AG08395 (cell line): ENCODE results near the gene XRCC3.
A peak's percentile ranks its signal among the peaks of the same experiment; 100 is the strongest.

Experiments used
- DNase-seq: peaks from one replicate; pipeline ENCODE4 v3.0.0; 2012; ENCODE audit warnings: mixed read lengths, low spot score

Gene XRCC3

DNA sequence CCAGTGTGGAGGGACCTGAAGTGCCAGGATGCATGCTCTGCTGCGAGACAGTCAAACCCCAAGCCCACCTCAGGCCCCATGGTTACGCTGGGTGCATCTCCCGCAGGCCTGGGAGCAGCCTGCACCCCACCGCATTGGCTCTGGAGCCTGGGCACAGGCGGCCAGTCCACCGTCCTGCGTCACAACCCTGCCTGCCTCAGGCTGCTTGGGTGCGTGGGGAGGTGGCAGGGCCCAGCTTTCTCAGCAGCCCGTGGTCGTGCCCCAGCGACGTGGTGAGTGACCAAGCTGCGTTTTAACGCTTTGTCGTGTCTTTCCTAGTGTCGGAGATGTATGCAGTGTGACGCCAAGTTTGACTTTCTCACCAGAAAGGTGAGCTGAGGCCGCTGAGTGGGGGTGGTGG, 11.2 kb upstream of the XRCC3 start:
- DNase-seq = no peak

DNA sequence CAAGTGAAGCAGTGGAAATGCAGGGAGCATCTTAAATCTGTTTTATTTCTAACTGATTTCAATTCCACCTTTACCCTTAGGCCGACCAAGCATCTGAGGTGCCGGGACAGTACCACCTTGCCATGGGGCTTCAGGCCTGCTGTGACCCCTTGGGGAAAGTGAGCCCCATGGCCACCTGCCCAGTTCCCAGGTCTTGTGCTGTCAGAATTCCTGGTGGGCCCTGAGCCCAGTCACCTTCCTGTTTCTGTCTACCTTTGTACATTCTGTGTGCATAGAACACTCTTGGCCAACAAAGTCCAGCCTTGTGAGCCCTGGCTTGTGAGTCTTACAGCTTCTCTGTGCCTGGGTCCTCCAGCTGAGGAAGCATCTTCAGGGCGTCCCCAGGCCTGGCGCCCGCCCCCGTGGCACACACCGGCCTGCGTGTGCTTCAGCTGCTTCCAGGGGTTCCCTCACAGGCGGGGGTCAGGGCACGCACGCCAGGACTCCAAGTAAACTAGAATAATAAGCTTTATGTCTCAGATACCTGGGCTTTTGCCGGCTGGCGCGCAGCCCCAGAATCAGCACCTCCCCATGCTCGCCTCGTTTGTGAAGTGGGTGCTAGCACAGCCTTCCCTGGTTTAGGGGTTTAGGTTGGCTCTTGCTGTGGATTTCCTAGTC, 10.6 kb upstream of the XRCC3 start:
- DNase-seq = no peak

DNA sequence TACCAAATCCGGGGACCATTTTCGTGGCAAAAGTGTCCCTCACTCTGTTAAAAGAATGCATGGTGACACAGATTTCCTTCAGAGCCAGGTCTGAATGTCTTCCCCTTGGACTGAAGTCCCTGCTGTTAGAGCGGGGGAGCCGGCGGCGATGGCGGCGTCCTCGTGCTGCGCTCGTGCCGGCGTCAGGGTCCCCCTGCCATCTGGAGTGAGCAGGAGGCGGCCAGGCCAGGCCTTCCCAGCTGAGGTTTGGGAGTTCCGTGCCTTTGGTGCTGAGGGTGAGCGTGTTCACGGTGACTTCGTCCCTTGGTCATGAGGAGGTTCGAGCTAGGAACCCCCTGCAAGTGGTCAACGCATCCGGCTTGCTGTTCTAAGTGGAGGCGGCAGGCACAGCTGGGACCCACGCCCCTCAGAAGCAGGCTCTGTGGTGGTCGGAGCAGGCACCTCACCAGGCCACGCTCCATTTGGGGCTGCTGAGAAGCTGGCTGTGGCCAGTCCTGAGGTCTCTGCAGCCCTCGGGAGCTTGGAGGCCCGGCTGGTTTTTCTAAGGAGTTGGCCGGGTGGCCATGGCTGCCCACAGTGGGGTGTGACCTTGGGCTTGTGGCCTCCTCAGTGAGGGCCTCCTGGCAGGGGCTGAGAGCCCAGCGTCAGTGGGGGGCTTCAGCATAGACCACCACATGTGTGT, 9.9 kb upstream of the XRCC3 start:
- no peak for DNase-seq

DNA sequence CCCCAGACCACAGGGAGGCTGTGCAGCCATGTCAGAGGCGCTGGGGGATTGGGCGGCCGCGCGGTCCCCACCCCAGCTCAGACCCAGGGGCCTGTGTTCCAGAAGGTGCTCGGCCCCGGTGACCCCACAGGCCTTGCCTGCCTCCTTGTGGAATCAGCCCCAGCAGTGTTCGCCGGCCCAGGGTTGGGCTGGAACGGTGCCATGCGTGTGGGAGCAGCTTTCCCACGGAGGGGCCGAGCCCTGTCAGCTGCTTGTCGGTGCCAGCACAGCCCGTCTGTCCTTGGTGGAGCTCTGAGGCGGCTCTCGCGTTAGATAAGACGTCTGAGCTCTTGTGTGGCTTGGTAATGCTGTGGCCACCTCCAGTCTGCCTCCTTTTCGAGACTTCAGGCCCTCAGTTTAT, 8.9 kb upstream of the XRCC3 start:
- peak; percentile 49 for DNase-seq

DNA sequence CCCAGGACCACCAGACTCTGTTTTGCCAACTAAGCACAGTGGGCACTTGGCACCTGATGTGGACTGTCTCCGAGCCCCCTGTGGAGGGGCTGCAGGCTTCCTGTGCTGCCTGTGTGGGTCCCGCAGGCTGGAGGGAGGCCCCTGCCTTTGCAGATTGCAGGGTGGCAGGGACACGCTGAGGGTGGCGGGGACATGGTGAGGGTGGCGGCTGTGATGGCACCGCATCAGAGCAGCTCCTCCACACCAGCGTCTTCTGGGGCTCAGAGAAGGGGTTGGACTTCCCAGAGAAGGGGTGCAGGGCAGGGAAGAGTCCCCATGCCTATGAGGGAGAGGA, 8.5 kb upstream of the XRCC3 start:
- no peak for DNase-seq

DNA sequence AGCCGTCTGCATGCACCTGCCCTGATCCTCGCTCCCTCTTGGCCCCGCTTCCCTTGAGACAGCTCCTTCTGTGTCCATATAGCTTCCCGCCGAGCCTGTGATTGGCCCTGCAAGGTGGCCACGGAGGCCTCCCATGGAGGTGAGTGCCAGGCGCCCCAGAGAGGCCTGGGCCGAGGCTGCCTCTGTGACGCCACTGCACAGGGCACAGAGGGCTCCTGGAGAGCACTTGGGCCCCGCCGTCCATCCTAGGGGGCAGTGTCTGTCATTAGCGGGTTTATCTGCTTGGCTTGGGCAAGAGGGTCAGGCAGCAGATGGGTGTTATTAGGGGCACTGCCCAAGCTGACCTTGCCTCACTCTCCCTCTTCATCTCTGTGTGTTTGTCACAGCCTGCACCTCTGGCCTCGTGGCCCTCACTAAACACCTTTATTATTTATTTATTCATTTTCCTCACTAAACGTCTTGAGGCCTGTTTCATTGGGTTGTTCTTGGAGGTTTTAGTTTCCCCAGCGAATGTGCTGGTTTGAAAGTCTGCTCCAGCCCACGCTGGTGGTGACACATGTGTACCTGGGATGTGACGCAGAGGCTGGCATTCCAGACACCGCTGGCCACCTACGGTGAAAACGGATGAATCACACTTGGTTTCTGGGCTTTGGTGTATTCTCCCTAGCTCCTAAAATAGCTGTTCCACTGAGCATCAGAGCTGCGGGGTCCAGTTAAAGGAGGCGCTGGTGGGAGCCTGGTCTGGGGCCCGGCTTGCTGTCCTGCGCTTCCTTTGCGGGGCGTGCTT, 6.3 kb upstream of the XRCC3 start:
- no peak for DNase-seq

DNA sequence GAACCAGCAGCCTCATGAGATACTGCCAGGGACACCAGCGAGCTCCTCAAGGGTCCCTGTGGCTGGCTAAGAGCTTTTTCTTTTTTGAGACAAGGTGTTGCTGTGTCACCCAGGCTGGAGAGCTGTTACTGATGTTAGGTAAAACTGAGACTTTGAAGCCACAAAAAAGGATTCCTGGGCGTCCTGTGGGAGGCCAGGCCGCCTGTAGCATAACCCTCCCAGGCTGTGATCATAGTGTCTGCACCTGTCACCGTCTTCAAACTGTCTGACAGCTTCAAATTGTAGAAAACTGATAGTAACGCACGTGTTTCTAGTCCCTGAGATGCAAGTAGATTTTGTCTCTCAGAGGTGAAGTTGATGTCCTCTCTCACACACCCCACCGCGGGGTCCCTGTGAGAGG, 4.5 kb upstream of the XRCC3 start:
- no peak for DNase-seq

DNA sequence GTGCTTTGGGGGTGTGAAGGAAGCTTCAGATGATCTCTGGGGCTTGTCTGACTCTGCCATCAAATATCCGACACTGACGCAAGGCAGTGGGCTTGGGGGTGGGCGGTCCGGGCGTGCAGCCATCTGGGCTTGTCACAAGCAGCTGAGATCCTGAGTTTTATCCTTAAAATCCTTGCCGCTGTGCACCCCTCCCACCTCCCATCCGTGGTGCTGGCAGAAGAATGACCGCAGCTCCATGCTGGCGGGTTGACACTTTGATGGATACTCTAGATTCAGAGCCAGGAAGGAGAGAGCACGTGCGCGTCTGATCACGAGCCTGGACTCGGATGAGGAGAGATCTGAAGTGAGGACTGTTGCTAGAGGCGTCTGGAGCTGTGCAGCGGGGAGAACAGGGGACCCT, 3.3 kb upstream of the XRCC3 start:
- DNase-seq = no peak

DNA sequence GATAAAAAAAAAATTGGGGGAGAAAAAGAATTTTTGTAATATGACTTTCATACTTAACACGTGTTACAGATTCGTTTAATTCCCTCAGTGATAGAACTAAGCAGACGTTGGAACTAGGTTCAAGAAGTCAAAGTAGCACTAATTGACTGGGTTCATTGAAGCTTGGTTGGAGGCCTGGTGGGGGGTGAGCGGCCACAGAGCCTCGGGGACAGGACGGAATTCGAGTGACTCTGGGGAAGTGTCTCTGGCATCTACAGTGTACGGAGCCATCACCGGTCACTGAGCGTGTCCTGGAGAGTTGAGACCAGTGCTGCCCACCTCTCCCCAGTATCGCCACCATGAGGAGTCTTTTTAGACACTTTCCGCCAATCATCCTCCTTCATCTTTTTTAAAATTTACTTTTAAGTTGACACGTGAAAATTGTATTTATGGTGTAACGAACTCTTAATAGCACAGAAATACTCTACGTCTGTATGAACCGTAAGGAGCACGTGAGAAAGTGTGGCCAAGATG, 1.7 kb upstream of the XRCC3 start:
- DNase-seq = no peak

DNA sequence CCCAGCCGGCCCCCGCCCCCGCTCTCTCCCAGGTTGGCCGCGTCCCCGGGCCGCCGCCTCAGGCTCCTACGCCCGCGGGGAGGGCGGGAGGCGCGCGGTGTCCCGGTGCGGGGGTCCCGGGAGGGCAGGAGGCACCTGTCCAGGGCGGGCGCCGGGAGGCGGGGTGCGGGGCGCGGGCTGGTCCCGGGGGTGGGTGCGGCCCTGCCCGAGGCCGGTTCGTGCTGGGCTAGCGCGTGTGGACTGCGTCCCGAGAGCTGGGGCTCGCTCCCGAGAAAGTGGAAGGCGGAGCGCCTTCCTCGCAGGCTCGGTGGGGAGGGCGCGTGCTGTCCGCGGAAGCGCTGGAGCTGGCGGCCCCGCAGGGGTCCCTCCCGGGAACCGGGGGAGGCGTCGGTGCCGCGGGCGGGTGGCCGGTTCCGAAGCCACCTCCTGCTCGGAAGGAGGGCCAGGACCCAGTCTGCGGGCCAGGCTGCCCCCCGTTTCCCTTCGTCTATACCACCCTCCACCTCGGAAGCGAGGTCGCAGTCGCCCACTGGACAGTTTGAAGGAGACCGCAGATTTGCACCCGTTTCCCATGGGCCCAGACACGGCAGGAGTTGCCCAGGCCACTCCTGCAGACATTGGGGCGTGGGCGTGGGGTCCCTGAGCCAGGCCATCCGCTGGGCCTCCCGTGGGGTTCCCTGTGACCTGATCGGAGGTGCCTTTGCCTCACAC, 995 bp upstream of the XRCC3 start:
- DNase-seq = peak; percentile 42

DNA sequence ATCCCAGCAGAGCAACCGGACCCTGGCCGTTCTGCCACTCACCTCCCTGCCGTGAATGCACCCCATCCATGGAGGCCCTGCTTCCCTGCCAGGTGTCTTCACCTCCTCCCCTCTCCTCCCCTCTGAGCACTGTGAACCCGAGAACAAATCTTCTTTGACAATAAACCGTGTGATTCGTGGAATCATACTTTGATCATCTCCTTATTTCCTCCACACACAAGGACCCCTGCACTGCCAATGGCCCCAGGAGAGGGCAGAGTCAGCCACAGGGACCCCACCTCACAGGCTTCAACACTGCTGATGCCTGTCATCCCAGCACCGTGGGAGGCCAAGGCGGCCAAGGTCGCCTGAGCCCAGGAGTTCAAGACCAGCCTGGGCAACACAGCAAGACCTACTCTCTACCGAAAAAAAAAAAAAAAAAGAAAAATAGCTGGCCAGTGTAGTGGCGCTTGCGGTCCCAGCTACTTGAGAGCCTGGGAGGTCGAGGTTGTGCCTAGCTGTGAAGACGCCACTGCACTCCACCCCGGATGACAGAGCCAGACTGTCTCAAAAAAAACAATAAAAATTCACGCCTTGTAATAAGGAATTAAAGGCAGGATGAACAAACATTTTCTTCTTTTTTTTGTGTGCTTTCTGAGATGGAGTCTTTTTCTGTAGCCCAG, 1.1 kb downstream of the XRCC3 start:
- no peak for DNase-seq

DNA sequence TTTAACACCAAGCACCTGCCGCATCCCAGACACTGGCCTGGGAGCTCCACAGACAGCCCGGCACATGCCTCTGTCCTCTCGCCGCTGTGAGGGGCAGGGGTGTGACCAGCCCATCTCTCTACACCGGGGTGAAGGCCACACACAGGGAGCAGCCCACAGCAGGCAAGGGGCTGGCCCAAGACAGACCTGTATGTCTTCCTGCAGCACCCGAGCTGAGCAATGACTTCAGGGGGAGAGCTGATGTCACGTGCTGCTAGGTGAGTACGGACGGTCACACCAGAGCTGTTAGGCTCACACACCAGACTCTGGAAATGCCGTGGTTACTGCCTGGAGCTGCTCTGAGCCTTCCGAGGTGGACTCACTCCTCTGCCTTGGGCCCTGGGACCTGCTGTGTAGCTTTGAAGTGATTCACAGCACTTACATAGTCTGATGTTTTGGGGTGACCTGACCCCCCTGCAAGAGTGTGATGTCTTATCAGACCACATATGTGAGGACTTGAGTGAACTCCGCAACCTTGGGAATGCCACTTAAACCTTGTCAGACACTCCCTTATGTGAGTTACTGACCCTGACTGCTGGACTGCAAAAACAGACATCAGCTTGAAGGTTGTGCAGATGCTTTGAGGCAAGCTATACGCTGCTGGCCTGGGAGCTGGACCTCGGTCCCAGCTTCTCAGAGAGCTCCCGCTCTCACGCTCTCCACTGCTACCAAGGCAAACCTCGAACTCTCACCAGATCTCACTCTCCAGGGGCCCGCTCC, 1.8 kb downstream of the XRCC3 start:
- DNase-seq = no peak

DNA sequence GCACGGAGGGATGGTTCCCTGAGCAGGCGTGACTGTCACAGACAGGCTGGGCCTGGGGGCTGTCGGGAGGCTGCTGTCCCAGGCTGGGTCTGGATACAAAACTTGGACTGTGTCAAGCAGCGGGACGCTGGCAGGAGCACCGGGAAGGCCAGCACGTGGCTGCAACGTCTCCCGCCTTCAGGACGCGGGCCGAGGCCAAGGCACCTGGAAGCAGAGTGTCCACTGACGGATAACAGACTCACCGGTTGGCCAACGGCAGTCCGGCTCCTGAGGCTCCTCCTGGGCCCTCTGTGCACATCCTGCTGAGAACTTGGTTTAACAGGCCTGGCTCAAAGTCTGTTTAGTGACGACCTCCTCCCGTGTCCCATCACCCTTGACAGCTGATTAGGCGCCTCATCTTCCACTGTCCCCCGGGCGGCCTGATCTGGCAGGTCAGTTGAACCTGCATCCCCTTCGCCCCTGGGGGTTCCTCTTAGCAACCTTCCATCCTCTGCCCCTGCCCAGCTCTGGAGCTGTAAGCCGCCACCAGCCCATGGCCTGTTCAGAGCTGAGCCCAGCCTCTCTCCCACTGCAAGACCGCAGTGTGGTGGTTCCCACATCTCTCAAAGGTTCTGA, 2.5 kb downstream of the XRCC3 start:
- DNase-seq = no peak

DNA sequence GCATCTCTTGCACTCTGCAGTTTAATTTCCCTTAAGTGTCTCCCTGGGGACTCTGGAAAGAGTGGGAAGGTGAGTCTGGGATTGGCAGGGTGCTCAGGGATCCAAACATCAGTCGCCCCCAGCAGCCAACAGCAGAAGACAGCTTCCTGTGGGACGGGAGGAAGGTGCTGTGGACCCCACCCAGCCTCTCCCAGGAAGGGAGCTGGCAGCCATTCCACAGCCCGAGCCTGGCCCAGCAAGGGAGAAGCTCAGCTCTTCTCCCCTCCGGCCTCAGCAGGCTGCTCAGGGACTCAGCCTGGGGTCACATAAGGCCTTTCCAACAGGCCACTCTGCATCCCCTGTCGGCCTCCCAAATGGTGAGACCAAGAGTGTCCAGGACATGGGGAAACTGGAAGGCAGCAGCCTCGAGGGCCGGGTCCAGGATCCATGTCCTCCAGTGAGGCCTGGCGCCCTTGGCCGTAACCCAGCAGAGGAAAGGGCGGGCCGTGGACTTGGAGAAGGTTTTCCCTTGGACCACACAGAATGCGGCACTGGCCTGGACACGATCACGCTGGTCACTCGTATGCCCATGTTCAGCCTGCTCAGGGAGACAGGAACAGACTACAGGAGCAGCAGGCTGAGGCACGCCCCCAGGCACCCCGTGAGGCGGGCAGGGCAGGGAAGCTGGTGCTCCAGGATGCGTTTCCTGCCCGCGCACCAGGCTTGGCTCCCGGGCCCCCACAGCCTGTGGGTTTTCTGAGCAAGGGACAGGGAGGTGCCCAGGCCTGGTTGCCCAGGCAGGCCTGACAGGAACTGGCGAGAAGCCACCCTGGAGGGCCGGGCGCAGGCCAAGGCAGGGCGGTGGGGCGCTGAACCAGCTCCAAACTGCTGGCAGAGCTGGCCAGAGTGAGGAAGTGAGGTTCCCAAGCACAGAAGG, 3.5 kb downstream of the XRCC3 start:
- peak; percentile 44 for DNase-seq

DNA sequence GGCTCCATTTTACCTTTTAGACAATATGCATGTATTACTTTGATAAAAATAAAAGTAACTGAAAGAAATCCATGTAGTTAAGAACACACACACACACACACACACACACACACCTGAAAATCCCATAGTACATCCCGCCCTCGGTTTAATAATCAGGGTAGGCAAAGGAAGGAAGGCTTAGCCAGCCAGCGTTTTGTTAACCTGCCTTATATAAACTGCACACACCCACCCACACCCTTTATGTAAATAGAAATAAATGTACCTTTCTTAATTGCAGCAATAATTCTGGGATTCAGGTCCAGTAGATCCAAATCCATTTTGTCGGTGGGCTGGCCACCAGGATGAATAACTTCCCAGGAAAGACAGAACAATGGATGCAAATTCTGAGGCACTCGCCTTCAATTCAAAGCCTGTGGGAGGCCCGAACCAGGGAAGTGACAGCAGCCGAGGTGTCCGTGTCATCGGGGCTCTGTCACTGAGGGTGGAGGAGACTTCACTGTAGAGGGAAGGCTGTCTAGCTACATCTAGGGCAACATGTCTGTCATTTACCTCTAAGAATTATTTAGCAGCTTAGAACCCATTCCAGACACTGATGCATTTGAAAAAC, 4.4 kb downstream of the XRCC3 start:
- no peak for DNase-seq

DNA sequence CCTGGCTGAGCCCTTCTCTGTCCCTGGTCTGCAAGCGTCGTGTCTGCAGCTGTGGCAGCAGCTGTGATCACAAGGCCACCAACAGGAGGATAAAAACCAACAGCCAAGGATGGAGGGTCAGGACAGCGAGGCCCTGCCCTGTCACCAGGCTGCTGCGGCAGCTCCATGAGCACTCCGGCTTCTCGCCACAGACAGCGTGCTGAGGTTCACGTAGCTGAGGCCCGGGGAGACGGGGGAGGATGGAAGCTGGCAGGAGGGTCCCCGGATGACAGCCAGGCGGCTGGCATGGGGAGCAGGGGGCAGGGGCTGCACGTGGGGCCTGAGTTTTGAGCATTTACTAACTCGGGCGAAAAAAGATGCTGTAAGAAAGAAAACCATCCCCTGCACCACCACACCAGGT, 5.4 kb downstream of the XRCC3 start:
- no peak for DNase-seq

DNA sequence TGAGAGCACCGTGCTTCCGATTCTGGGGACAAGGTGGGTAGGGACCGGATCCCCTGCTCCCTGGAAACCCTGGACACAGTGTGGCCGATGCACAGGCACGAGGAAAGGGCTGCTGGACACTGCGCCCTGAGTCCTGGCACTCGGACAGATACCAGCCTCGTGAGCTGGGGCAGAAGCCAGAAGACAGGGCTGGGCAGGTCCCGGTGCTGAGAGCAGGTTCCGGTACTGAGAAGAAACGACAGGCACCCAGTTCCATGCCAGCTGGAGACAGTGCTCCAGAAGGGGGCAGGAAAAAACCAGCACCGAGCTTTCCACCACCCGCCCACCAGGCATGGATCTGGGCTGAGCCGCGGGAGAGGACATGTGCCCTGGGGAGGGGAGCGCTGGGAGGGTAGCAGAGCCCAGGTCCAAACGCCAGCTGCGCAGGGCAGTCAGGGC, 6.5 kb downstream of the XRCC3 start:
- DNase-seq = no peak

DNA sequence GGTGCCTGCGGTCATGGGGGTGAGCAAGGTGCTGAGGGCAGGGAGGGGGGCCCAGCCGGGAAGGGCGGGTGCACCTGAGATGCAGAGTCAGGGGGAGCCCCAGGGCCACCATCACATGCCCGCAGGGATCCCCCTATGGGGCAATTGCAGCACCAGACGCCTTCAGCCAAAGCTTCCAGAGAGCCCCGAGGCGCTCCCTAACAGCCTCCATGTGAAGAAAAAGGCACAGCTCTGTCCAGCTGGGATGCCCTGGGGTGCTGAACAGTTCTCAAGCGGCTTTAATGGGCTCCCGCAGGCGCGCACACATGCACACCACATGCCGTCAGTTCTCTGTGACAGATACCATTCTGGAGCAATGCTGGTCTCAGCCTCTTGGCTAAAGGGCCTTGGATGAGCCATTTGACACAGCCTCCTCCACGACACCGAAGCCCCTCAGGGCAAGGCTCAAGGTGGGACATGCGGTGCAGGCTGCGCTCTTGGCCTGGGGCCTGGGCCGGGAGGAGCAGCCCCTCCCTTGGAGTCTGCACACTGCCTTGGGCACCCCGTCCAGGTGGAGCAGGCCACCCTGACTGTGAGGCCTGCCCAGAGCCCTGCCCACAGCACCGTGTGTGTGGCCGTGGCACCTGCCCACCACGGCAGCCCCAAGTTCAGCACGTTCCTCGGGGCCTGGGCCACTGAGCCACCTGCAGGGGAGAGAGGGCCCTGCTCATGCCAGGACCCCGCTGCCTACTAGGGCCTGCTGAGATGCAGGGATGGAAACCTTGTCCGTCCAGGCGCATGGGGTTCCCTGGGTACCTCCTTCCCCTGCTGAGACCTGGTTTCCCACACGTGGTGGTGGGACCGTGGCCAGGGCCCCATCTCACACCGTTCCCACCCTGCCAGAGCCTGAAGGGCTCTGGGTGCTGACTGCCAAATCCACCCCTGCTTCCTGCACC, 7.7 kb downstream of the XRCC3 start:
- DNase-seq = no peak
